Ovary (tissue), 3 donors: Measurements from ENCODE around the gene RHBDD3.

ENCODE experiments used
- CTCF ChIP-seq, 3 donors: fragments of 450-650 bp in 2 of 3; fragments of 200-600 bp in 1 of 3; IDR thresholded peaks; one replicate each; pipeline versions ENCODE4 v1.5.1 to v1.8.0; 2016 to 2022; ENCODE audit warnings: antibody characterized with exemption in 3 of 3, mild to moderate bottlenecking in 1 of 3
- EP300 ChIP-seq: sonication (generic); formaldehyde crosslinking; IDR thresholded peaks from one replicate; pipeline ENCODE4 v1.6.1; 2017; ENCODE audit warnings: antibody characterized with exemption
- POLR2A ChIP-seq: fragments of 450-650 bp; IDR thresholded peaks from one replicate; pipeline ENCODE4 v1.6.1; 2017; ENCODE audit warnings: antibody characterized with exemption, mild to moderate bottlenecking, moderate library complexity
- donor health status: DM: no; HTN: no; CAD: no.

DNA sequence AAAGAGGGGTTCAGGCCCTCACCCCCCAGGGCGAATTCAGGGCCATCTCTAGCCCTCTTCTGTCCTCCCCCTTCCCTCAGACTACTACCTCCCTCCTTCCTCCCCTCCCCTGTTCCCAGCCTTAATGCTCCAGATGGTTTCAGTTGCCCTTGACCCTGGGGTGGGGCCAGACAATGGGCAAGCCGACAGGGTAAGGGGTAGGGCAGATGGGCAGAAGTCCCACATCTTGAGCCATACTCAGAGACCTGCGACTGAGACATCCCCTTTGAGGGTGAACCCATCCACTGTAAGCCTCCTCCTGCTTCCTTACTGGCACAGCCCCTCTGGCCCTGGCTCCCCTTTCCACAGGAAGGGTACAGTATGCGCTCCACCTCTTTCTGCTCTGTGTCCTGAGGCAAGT, 1.9 kb downstream of the RHBDD3 start:
- TF ChIP-seq CTCF (IDR thresholded peaks at IDR 0.05) (no peak), EP300 (no peak), POLR2A (no peak)
